Measurements from ENCODE around the gene CCDC110.
A peak's percentile ranks its signal among the peaks of the same experiment; 100 is the strongest.

The CCDC110 gene

GRCh38 chr4:185470501-185471195 is 885 bp downstream of the CCDC110 start:
- peak; percentile 14 for DNase-seq

GRCh38 chr4:185469580-185470154 is 1.9 kb downstream of the CCDC110 start:
- no peak for DNase-seq

DNA sequence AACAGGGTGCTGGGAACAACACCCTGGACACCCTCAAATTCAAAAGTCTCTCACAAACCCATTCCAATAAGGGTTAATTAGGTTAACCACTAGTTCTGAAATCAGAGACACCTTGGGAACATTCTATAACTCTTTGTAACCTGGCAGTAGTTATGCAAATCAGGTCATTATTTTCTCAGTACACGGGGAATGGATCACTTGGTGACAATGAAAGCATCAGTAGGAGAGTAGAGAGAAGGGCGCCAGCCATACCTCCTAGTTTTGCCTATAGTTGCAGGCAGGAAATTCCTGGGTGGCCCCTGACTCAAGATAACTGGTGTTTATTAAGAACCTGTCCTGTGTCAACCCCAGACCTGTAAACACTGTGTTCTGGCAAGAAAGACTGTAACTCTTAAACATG is 2.5 kb downstream of the CCDC110 start:
- no peak for DNase-seq

- DNase-seq = no peak
Measured at GRCh38 chr4:185467991-185468390, 3.5 kb downstream of the CCDC110 start.

GRCh38 chr4:185467101-185467500 is 4.4 kb downstream of the CCDC110 start:
- DNase-seq = no peak

GRCh38 chr4:185465707-185466106 is 5.8 kb downstream of the CCDC110 start:
- DNase-seq = no peak

GRCh38 chr4:185464887-185465286 is 6.6 kb downstream of the CCDC110 start:
- no peak for DNase-seq

- no peak for DNase-seq
Measured at GRCh38 chr4:185464183-185464582, 7.3 kb downstream of the CCDC110 start.

GRCh38 chr4:185463541-185463940 is 8.0 kb downstream of the CCDC110 start:
- DNase-seq = no peak

DNA sequence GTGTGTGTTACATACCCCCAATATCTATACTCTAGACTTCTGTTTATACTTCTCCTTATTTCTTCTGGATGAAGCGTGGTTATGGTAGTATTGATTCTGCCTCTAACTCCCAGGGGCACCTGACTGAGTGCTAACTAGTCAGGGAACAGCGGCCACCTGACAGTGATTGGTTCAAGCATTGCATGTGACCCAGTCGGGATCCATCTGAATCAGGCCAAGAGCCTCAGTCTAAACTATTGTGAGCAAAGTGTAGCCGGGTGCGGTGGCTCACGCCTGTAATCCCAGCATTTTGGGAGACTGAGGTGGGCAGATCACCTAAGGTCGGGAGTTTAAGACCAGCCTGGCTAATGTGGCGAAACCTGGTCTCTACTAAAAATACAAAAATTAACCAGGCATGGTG is 10.0 kb downstream of the CCDC110 start:
- no peak for DNase-seq

- DNase-seq = no peak
Measured at GRCh38 chr4:185457136-185457535, 14.4 kb downstream of the CCDC110 start.

DNA sequence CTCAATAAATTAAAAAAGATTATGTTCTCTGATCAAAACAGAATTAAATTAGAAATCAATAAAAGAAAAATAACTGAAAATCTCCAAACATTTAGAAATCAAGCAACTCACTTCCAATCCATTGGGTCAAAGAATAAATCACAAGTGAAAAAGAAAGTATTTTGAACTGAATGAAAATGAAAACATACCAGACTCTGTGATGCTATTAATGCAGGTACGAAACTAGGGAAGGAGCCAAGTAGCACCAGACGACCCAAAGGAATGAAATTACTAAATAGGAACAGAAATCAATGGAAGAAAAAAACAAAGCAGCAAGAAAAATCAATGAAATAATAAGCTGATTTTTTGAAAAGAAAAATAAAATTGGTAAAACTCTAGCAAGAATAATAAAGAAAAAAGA is 15.4 kb downstream of the CCDC110 start:
- DNase-seq = no peak

GRCh38 chr4:185445209-185445608 is 26.3 kb downstream of the CCDC110 start:
- DNase-seq = no peak

GRCh38 chr4:185441479-185441878 is 30.1 kb downstream of the CCDC110 start:
- no peak for DNase-seq

DNA sequence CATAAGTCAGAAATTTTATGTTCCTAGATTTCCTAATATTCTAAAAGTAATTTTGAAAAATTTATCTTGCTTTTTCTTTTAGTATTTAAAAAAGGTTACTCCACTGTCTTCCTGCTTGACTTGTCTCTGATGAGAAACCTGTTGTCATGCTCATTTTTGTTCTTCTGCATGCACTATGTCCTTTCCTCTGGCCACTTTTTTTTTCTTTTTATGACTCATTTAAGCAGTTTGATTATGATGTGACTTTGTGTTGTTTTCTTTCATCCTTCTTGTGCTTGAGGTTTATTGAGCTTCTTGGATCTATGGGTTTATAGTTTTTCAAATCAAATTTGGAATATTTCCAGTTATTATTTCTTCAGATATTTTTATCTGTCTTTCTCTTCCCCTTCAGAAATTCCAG is 33.7 kb downstream of the CCDC110 start:
- DNase-seq = no peak

- no peak for DNase-seq
Measured at GRCh38 chr4:185435466-185435865, 36.1 kb downstream of the CCDC110 start.

GRCh38 chr4:185429660-185430059 is 41.9 kb downstream of the CCDC110 start:
- DNase-seq = no peak

DNA sequence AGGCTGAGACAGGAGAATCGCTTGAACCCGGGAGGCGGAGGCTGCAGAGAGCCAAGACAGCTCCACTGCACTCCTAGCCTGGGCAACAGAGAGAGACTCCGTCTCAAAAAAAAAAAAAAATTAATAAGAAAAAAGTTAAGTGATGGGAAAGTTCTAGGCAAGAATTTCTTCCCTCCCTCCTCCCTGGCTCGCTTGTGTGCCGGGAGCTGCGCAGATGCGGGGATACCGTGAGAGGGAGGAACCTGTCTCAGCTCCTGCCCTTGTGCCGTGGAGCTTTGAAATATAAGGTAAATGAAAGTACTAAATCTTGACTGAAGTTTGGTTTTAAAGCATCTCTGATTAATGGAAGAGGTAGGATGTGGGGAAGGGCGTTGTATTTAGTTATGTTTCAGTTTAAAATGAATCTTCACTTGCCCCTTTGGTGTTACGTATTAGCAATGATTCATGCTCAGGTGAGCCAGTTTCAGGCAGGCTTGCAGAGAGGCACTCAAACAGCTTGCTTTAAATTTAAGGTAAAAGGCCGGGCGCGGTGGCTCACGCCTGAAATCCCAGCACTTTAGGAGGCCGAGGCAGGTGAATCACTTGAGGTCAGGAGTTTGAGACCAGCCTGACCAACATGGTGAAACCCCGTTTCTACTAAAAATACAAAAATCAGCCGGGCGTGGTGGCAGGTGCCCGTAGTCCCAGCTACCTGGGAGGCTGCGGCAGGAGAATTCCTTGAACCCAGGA is 44.4 kb downstream of the CCDC110 start:
- no peak for DNase-seq

DNA sequence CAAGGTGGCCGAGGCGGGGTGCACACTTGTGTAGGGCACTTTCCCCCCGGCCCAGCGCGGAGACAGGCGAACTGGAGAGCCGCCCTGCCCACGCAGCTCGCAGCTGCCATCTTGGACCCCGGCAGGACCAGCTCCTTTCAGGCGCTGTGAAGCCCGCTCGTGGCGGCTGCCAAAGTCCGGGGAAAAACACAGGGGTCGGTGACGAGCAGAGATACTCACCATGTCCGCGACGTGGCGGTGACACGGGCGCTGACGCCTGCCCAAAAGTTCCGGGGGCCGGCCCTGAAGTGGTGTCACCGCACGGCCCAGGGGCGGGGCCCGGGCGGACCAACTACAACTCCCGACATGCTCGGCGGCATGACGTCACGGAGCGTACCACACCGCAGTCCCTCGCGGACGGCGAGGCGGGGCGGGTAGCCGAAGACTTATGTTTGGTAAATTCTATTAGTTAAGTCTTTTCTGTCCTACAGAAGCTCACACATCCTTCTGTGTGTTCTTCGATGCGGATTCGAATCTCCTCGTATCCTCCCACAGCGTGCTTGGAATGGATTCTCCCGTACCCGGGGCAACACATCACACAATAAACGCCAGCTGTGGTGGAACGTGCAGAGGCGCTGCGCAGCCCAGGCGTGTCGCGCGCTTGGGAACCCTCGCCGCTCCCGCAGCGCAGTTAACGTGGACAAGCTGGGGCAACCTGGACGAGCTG is 45.7 kb downstream of the CCDC110 start, which contains the start of gene UFSP2:
TSS of gene UFSP2 (minus strand) at position 318 of the 706 bp plus-strand sequence. CDS start at position 222, 96 bp downstream.
- DNase-seq = peak; percentile 84

DNA sequence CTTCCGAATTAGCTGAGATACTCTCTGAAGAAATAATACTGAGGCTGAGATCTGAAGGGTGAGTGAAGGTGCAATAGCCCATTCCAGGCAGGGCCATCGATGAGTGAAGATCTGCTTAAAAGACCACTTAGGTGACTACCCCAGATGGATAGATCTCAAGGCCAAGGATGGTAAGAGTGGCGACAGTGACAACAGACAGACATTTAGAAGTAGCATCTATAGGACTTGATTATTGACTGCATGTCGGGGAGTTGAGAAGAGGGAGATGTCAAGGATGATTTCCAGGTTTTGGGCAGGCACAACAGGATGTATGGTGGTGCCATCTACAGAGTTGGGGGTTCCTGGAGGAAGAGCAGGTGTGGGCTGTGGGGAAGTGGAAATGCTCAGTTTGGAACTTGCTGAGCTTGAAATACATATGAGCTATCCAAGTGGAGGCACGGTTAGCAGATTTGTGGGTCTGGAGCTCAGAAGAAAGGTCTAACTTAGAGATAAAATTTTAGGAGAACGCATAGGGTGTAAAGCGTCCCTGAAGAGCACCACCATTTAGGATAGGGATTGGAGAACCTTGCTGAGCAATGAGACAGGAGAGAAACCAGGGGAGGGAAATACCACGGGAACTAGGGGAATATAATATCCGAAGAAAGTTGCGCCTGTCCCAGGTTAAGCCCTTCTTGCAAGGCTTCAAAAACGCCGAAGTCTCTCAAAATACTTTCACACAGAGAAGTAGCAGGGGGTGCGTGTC is 46.5 kb downstream of the CCDC110 start:
- no peak for DNase-seq

GRCh38 chr4:185421366-185422124 is 50.0 kb downstream of the CCDC110 start:
- no peak for DNase-seq

DNA sequence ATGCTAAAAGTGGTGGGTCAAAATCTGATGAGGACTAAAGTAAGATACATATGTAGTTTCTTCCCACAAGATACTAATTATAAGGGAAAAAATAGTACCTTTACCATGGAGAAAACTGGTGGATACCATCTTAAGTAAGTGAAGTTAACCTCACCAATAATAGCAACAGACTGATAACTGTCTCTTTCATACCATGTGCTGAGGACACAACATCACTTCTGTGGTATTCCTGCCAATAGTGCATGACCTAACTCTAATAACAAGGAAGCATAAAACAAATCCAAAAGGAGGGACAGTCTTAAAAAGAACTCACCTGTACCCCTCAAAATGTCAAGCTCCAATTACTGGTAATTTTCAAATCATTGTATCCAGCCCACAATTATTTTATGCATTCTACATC is 54.6 kb downstream of the CCDC110 start:
- no peak for DNase-seq
